SU-DHL-6 (cell line): ENCODE data around the gene GRAMD4.

Experiments used
- H2AFZ ChIP-seq: fragments of 200-600 bp; sonication (generic); 2 replicates; pipeline ENCODE4 v1.6.1; 2014; ENCODE audit warnings: low read depth, mild to moderate bottlenecking, moderate library complexity, mixed read lengths, antibody characterized with exemption, low read length; ENCODE audit not compliant: severe bottlenecking
- H3F3A ChIP-seq: fragments of 200-600 bp; shearing (Covaris generic); 2 replicates; pipeline ENCODE4 v1.6.0; 2016; ENCODE audit warnings: antibody characterized with exemption, mild to moderate bottlenecking; ENCODE audit not compliant: insufficient read depth
- H3K27ac ChIP-seq: fragments of 200-600 bp; sonication (generic); 2 replicates; pipeline ENCODE4 v1.5.1; 2016; ENCODE audit warnings: low read depth, mild to moderate bottlenecking, low read length, moderate library complexity, mixed read lengths
- H3K27me3 ChIP-seq: fragments of 200-600 bp; sonication (generic), shearing (Covaris generic); 2 replicates; pipeline ENCODE4 v1.6.0; 2014; ENCODE audit warnings: mild to moderate bottlenecking, low read length
- H3K36me3 ChIP-seq: fragments of 200-600 bp; sonication (generic); 2 replicates; pipeline ENCODE4 v1.6.1; 2014; ENCODE audit warnings: mild to moderate bottlenecking, low read length, mixed read lengths
- H3K4me2 ChIP-seq: fragments of 300-600, 200-600 bp; shearing (Covaris generic), sonication (generic); 2 replicates; pipeline ENCODE4 v1.6.0; 2014; ENCODE audit warnings: low read length, low read depth, mild to moderate bottlenecking; ENCODE audit not compliant: poor library complexity, severe bottlenecking
- H3K4me3 ChIP-seq: fragments of 200-600 bp; sonication (generic); 2 replicates; pipeline ENCODE4 v1.5.1; 2014; ENCODE audit warnings: antibody characterized with exemption, low read length, mild to moderate bottlenecking, mixed read lengths; ENCODE audit not compliant: insufficient read depth, poor library complexity, severe bottlenecking
- H3K79me2 ChIP-seq: fragments of 200-600 bp; sonication (generic); 2 replicates; pipeline ENCODE4 v1.6.1; 2014; ENCODE audit warnings: mild to moderate bottlenecking, low read length, moderate library complexity; ENCODE audit not compliant: insufficient read depth
- H3K9ac ChIP-seq: fragments of 200-600 bp; sonication (generic); 2 replicates; pipeline ENCODE4 v1.7.0; 2014; ENCODE audit warnings: mild to moderate bottlenecking, low read length
- H3K9me2 ChIP-seq: fragments of 200-600 bp; sonication (generic); replicated peaks from 2 replicates; pipeline ENCODE4 v1.6.1; 2014; ENCODE audit warnings: low read length; ENCODE audit not compliant: insufficient read depth
- H3K9me3 ChIP-seq: fragments of 200-600 bp; sonication (generic); 2 replicates; pipeline ENCODE4 v1.6.1; 2014; ENCODE audit warnings: low read length, mixed read lengths; ENCODE audit not compliant: insufficient read depth
- H4K20me1 ChIP-seq: fragments of 200-600 bp; sonication (generic); 2 replicates; pipeline ENCODE4 v1.6.1; 2014; ENCODE audit warnings: low read depth, mild to moderate bottlenecking, antibody characterized with exemption, low read length, moderate library complexity, mixed read lengths
- CTCF ChIP-seq: fragments of 200-600 bp; sonication (generic); IDR thresholded peaks from one replicate; pipeline ENCODE4 v1.5.1; 2017; ENCODE audit warnings: antibody characterized with exemption, mild to moderate bottlenecking, low read length, moderate library complexity; ENCODE audit not compliant: insufficient read depth, poor library complexity, severe bottlenecking
- EZH2phosphoT487 ChIP-seq: fragments of 200-600 bp; sonication (generic), shearing (Covaris generic); conservative IDR thresholded peaks from 2 replicates; pipeline ENCODE4 v1.6.1; 2018; ENCODE audit warnings: mild to moderate bottlenecking, antibody characterized with exemption, low read length, moderate library complexity, mixed read lengths

The GRAMD4 gene

GRCh38 chr22:46693634-46694415 lies 73.6 kb downstream of the GRAMD4 start:
- Histone ChIP-seq H3K79me2 (no peaks in the 10 kb centered on the region), H3K4me2 (no peak overlapping the region), H3K36me3 (no peaks in the 10 kb centered on the region), H3F3A (no peaks in the 10 kb centered on the region), H3K9ac (no peak overlapping the region), H3K9me3 (no peaks in the 10 kb centered on the region), H3K4me3 (no peak overlapping the region), H4K20me1 (no peaks in the 10 kb centered on the region), H3K27me3 (no peaks in the 10 kb centered on the region), H3K9me2 (no peaks in the 10 kb centered on the region), H2AFZ (no peak overlapping the region), H3K27ac (no peak overlapping the region)
- TF ChIP-seq CTCF (no peak), EZH2phosphoT487 (no peak)

- TF ChIP-seq EZH2phosphoT487 (no peak), CTCF (no peak)
- H3K4me2 ChIP-seq = no peak overlapping the region
- no peaks in the 10 kb centered on the region for H3K9me2 ChIP-seq
- H3K9ac ChIP-seq = no peak overlapping the region
- no peaks in the 10 kb centered on the region for H3K79me2 ChIP-seq
- H4K20me1 ChIP-seq = no peaks in the 10 kb centered on the region
- no peaks in the 10 kb centered on the region for H3K27me3 ChIP-seq
- H2AFZ ChIP-seq = no peak overlapping the region
- no peaks in the 10 kb centered on the region for H3F3A ChIP-seq
- H3K4me3 ChIP-seq = no peak overlapping the region
- no peak overlapping the region for H3K27ac ChIP-seq
- H3K9me3 ChIP-seq = no peaks in the 10 kb centered on the region
- no peaks in the 10 kb centered on the region for H3K36me3 ChIP-seq
These were observed 74.4 kb downstream of the GRAMD4 start for GRCh38 chr22:46694416-46695170.

GRCh38 chr22:46695346-46696228 lies 75.4 kb downstream of the GRAMD4 start:
- Histone ChIP-seq H3F3A (no peaks in the 10 kb centered on the region), H3K4me2 (no peak overlapping the region), H3K9me3 (no peaks in the 10 kb centered on the region), H3K27ac (no peak overlapping the region), H3K4me3 (no peak overlapping the region), H2AFZ (no peak overlapping the region), H3K79me2 (no peaks in the 10 kb centered on the region), H3K9me2 (no peaks in the 10 kb centered on the region), H3K36me3 (no peaks in the 10 kb centered on the region), H3K27me3 (no peaks in the 10 kb centered on the region), H4K20me1 (no peaks in the 10 kb centered on the region), H3K9ac (no peak overlapping the region)
- TF ChIP-seq CTCF (no peak), EZH2phosphoT487 (no peak)
